HUES6 (cell line): ENCODE results near the gene SPRY1.
A peak's percentile ranks its signal among the peaks of the same experiment; 100 is the strongest.

Experiments
- H3K27ac ChIP-seq: 2 replicates; pipeline ENCODE4 v1.7.0; 2013; ENCODE audit warnings: low read depth, mild to moderate bottlenecking, low read length, inconsistent platforms
- H3K27me3 ChIP-seq: 2 replicates; pipeline ENCODE4 v1.6.1; 2013; ENCODE audit warnings: low read length; ENCODE audit not compliant: control insufficient read depth, insufficient read depth
- H3K36me3 ChIP-seq: 2 replicates; pipeline ENCODE4 v1.6.1; 2013; ENCODE audit warnings: low read length; ENCODE audit not compliant: control insufficient read depth, insufficient read depth
- H3K4me1 ChIP-seq: 2 replicates; pipeline ENCODE4 v1.6.1; 2013; ENCODE audit warnings: low read length; ENCODE audit not compliant: control insufficient read depth, insufficient read depth
- H3K4me3 ChIP-seq: 2 replicates; pipeline ENCODE4 v1.5.1; 2013; ENCODE audit warnings: low read depth, low read length
- H3K9ac ChIP-seq: one replicate; pipeline ENCODE4 v1.6.1; 2013; ENCODE audit warnings: mild to moderate bottlenecking, low read length
- H3K9me3 ChIP-seq: 2 replicates; pipeline ENCODE4 v1.6.1; 2013; ENCODE audit warnings: low read depth, low read length; ENCODE audit not compliant: control insufficient read depth, insufficient read depth

The SPRY1 gene

GRCh38 chr4:123423819-123424218, 27.2 kb downstream of the SPRY1 start:
- no peaks in the 10 kb centered on the region for H3K36me3 ChIP-seq
- H3K27ac ChIP-seq, result no peak overlapping the region
- peaks cover 12% of the 10 kb centered on the region; the same call in 1 of the 2 replicates for H3K9me3 ChIP-seq
- no peak overlapping the region for H3K9ac ChIP-seq
- no peaks in the 10 kb centered on the region for H3K27me3 ChIP-seq
- H3K4me1 ChIP-seq, result peaks cover 2% of the 10 kb centered on the region
- H3K4me3 ChIP-seq, result no peak overlapping the region

- no peak overlapping the region for H3K4me3 ChIP-seq
- H3K36me3 ChIP-seq, result no peaks in the 10 kb centered on the region
- H3K27me3 ChIP-seq, result no peaks in the 10 kb centered on the region
- no peak overlapping the region for H3K27ac ChIP-seq
- H3K9me3 ChIP-seq, result peaks cover 19% of the 10 kb centered on the region
- H3K4me1 ChIP-seq, result no peaks in the 10 kb centered on the region
- H3K9ac ChIP-seq, result no peak overlapping the region
Measured at GRCh38 chr4:123427951-123428350, 31.4 kb downstream of the SPRY1 start.

GRCh38 chr4:123430031-123430430, 33.4 kb downstream of the SPRY1 start:
- Histone ChIP-seq H3K9ac (no peak overlapping the region), H3K4me1 (no peaks in the 10 kb centered on the region), H3K9me3 (peaks cover 33% of the 10 kb centered on the region), H3K27me3 (no peaks in the 10 kb centered on the region), H3K36me3 (no peaks in the 10 kb centered on the region), H3K4me3 (no peak overlapping the region), H3K27ac (no peak overlapping the region)

DNA sequence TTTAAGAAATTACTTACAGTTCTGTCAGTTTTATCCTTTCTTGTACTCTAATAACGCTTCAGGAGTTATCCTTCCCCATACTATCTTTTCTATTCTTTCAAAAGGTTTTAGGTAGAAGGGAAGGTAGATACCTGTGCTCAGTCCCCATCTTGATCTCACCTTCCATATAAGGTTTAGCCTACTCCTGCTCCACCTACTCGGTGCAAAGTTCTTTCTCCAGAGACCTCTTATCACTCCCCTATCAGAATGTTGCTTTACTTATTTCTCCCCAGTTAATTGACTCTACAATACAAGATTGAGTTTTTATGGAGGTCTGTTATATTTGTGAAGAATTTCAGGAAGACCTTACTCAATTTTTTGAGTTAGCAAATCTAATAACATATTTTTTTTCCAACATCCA, 33.9 kb downstream of the SPRY1 start:
- Histone ChIP-seq H3K4me3 (no peak overlapping the region), H3K36me3 (no peaks in the 10 kb centered on the region), H3K27me3 (no peaks in the 10 kb centered on the region), H3K9me3 (peaks cover 38% of the 10 kb centered on the region), H3K9ac (no peak overlapping the region), H3K27ac (no peak overlapping the region), H3K4me1 (no peaks in the 10 kb centered on the region)

DNA sequence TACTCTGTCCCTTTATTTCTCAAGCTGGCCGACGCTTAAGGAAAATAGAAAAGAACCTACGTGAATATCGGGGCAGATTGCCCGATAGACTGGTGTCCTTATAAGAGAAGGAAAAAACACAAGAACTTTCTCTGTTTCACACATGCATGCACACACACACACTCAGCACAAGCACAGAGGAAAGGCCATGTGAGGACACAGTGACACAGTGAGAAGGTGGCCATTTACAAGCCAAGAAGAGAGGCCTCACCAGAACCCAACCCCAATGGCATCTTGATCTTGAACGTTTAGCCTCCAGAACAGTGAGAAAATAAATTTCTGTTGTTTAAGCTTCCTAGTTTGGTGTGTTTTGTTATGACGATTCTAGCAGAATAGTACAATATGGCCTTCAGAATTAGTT, 37.0 kb downstream of the SPRY1 start:
- Histone ChIP-seq H3K27ac (no peak overlapping the region), H3K9ac (no peak overlapping the region), H3K9me3 (peaks cover 38% of the 10 kb centered on the region), H3K36me3 (no peaks in the 10 kb centered on the region), H3K27me3 (no peaks in the 10 kb centered on the region), H3K4me1 (no peaks in the 10 kb centered on the region), H3K4me3 (no peak overlapping the region)

DNA sequence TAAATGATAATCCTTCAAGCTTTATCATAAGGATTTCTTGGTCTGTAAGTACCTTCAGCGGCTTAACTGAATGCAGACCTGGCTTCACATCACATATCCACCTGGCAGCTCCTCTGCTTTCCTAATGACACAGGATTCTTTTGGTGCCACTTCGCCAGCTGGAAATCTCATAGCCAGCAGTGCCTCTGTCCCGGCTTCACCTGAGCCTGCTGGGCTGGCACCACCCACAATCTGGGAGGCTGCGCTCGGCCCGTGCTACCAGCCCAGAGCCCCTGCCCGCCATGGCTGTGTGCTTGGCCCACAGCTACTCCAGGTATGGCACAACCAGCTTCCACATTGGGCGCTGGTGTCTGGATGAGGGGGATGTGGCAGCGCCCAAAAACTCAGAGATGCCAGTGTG, 37.4 kb downstream of the SPRY1 start:
- H3K4me1 ChIP-seq, result no peaks in the 10 kb centered on the region
- H3K27me3 ChIP-seq, result no peaks in the 10 kb centered on the region
- no peak overlapping the region for H3K9ac ChIP-seq
- H3K9me3 ChIP-seq, result peaks cover 38% of the 10 kb centered on the region
- no peak overlapping the region for H3K4me3 ChIP-seq
- H3K27ac ChIP-seq, result no peak overlapping the region
- H3K36me3 ChIP-seq, result no peaks in the 10 kb centered on the region

DNA sequence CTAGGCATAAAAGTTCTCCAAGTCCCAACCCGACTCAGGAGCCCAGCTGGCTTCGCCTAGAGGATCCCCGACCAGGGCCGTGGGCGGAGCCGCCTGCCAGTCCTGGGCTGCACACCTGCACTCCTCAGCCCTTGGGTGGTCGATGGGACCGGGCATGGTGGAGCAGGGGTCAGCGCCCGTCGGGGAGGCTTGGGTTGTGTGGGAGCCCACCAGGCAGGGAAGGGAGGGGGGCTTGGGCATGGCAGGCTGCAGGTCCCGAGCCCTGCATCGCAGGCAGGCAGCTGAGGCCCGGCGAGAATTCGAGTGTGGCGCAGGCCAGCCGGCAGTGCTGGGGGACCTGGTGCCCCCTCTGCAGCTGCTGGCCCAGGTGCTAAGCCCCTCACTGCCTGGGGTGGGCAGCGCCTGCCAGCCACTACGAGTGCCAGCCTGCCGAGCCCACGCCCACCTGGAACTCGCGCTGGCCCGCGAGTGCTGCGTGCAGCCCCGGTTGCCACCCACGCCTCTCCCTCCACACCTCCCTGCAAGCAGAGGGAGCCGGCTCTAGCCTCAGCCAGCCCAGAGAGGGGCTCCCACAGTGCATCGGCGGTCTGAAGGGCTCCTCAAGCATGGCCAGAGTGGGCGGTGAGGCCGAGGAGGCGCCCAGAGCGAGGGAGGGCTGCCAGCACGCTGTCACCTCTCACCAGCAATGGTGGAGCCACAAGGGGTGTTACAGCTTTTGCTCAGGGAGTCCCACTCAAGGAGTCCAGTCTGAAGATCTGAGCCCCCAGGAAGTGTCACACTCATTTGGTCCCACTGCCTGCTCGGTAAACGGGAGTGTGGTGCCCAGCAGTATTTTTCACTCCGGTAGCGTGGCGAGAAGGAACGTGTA, 38.9 kb downstream of the SPRY1 start:
- Histone ChIP-seq H3K4me1 (no peaks in the 10 kb centered on the region), H3K9me3 (peaks cover 35% of the 10 kb centered on the region), H3K4me3 (no peak overlapping the region), H3K36me3 (no peaks in the 10 kb centered on the region), H3K9ac (no peak overlapping the region), H3K27me3 (no peaks in the 10 kb centered on the region), H3K27ac (no peak overlapping the region)

DNA sequence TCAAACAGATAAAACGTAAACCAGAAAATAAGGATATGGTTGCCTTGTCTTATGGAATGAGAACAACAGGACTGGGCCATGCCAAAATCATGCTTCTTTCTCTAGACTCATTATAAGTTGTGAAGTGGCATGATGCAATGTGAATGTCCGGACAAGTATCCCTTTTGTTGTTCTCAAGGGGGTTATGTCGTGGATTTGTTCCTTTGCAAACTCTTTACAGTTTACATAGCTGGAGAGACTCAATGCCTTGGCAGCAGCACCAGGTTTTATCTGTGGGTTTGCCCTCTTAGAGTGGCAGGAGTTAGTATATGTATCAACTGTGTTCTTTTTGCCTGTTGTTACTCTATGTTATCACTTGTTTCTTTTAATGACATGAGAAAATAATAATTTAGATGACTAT, 41.4 kb downstream of the SPRY1 start:
- H3K27ac ChIP-seq, result no peak overlapping the region
- H3K4me1 ChIP-seq, result peaks cover 3% of the 10 kb centered on the region
- H3K27me3 ChIP-seq, result no peaks in the 10 kb centered on the region
- no peak overlapping the region for H3K4me3 ChIP-seq
- no peak overlapping the region for H3K9ac ChIP-seq
- peaks cover 31% of the 10 kb centered on the region for H3K9me3 ChIP-seq
- H3K36me3 ChIP-seq, result no peaks in the 10 kb centered on the region

DNA sequence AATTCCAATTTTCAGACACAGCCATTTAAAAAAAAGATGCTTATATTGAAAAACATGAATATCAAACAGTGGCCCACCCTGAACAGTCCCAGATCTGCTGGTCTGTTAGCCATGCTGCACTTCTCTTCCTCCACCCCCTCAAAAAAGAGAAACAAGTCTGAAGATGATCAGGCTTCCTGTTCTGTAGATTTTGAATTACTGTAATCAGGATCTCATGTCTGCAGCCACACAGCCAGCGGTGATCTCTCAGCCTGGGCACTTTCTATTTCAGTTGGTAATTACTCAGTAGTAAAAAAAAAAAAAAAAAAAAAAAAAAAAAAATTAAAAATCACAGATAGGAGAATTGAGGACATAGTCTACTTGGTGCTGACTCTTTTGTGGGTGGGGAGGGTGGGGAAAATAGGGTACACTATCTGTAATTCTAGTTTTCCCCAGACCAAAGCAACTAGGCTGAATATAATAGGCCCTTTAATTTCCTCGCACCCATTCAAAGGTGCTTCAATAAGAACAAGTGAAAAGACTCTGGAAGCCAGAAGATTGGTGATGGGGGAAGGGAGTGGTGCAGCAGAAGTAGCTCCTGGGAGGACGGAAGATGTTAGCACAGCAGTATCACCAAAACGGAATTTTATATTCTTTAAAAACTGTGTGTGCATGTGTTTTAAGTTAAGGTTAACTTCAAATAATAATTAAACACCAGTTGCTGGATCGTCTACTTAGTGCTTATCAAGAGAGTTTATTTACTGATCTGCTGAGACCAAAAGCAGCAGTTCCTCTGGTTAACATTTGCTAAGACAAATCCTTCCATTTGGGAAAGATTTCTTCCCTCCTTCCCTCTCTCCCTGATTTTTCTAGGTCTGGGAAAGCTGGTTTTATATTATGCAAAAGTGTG, 47.0 kb downstream of the SPRY1 start:
- Histone ChIP-seq H3K9me3 (no peaks in the 10 kb centered on the region), H3K27me3 (no peaks in the 10 kb centered on the region), H3K4me1 (peaks cover 17% of the 10 kb centered on the region), H3K27ac (no peak overlapping the region; the same call in 1 of the 2 replicates), H3K36me3 (no peaks in the 10 kb centered on the region), H3K4me3 (peak overlapping the region; percentile 43), H3K9ac (peak overlapping the region; percentile 35)

GRCh38 chr4:123444290-123444731, 47.7 kb downstream of the SPRY1 start:
- peak overlapping the region; percentile 43 for H3K4me3 ChIP-seq
- no peaks in the 10 kb centered on the region for H3K27me3 ChIP-seq
- no peaks in the 10 kb centered on the region for H3K36me3 ChIP-seq
- peak overlapping the region; percentile 35 for H3K9ac ChIP-seq
- no peaks in the 10 kb centered on the region for H3K9me3 ChIP-seq
- no peak overlapping the region; the same call in 1 of the 2 replicates for H3K27ac ChIP-seq
- peaks cover 21% of the 10 kb centered on the region for H3K4me1 ChIP-seq
